Measurements from ENCODE around the gene ADD1. TPM values are rescaled to one million over a fixed set of nuclear protein-coding genes. Genes with fewer than 3 reads are reported as not detected.
A peak's percentile ranks its signal among the peaks of the same experiment; 100 is the strongest.
"Not testable (repeated sequence)": the region's sequence is repeated elsewhere in the genome, so short reads cannot be mapped to it uniquely, and the experiment has no call there.

ADD1 gene
- total RNA-seq, 1 donor from 2014 or later: 213 TPM

GRCh38 chr4:2949782-2950125 is 106.1 kb downstream of the ADD1 start:
- intact Hi-C loops (cut with DNase I): no loop called here
- no peak for DNase-seq (ENCODE audit: low spot score)

GRCh38 chr4:2950221-2950989 is 106.8 kb downstream of the ADD1 start:
- DNase-seq (ENCODE audit: low spot score): no peak
- intact Hi-C loops (cut with DNase I): no loop called here

- intact Hi-C loops (cut with DNase I): no loop called here
- DNase-seq (ENCODE audit: low spot score): no peak
Observed at GRCh38 chr4:2953496-2953895, 109.9 kb downstream of the ADD1 start.

GRCh38 chr4:2954358-2955185 is 110.9 kb downstream of the ADD1 start:
- intact Hi-C loops (cut with DNase I): no loop called here
- DNase-seq (ENCODE audit: low spot score): no peak

- DNase-seq (ENCODE audit: low spot score); intact Hi-C loops (cut with DNase I): not testable (repeated sequence)
Observed at GRCh38 chr4:2955186-2956044, 111.8 kb downstream of the ADD1 start.

GRCh38 chr4:2958446-2958845 is 114.8 kb downstream of the ADD1 start:
- intact Hi-C loops (cut with DNase I): no loop called here

GRCh38 chr4:2960450-2960849 is 116.8 kb downstream of the ADD1 start:
- intact Hi-C loops (cut with DNase I): loop anchor here (5.0 to 10.0 kb wide), 2 partner anchors 426 to 543 kb away; partner anchors contain the start of genes CFAP99, FAM193A and ZFYVE28

More at GRCh38 chr4:2958446-2958845, 114.8 kb downstream of the ADD1 start:
- DNase-seq (ENCODE audit: low spot score): no peak

GRCh38 chr4:2961421-2961810 is 117.8 kb downstream of the ADD1 start:
- DNase-seq (ENCODE audit: low spot score): no peak
- intact Hi-C loops (cut with DNase I): loop anchor here (5.0 to 10.0 kb wide), 2 partner anchors 427 to 544 kb away; partner anchors contain the start of genes CFAP99, FAM193A and ZFYVE28

More at GRCh38 chr4:2960450-2960849, 116.8 kb downstream of the ADD1 start:
- DNase-seq (ENCODE audit: low spot score): not testable (repeated sequence)

- intact Hi-C loops (cut with DNase I): loop anchor here (5.0 to 10.0 kb wide), 2 partner anchors 427 to 545 kb away; partner anchors contain the start of genes CFAP99, FAM193A and ZFYVE28
- DNase-seq (ENCODE audit: low spot score): no peak
Observed at GRCh38 chr4:2961811-2962441, 118.3 kb downstream of the ADD1 start.

- DNase-seq (ENCODE audit: low spot score): no peak
- intact Hi-C loops (cut with DNase I): loop anchor here (5.0 to 10.0 kb wide), 2 partner anchors 428 to 545 kb away; partner anchors contain the start of genes CFAP99, FAM193A and ZFYVE28
Observed at GRCh38 chr4:2962614-2963174, 119.0 kb downstream of the ADD1 start.

- DNase-seq (ENCODE audit: low spot score): peak; percentile 99
- intact Hi-C loops (cut with DNase I): loop anchor here (5.0 to 10.0 kb wide), 2 partner anchors 429 to 546 kb away; partner anchors contain the start of genes CFAP99, FAM193A and ZFYVE28
Observed at GRCh38 chr4:2963175-2963965, 119.7 kb downstream of the ADD1 start, which contains the start of the genes GRK4 and NOP14. Gene GRK4 (plus strand): TSS chr4:2963571. CDS start chr4:2964071, 500 bp downstream. Gene NOP14 (minus strand): TSS chr4:2963406. CDS start chr4:2963319, 87 bp downstream.

GRCh38 chr4:2963966-2964471 is 120.4 kb downstream of the ADD1 start:
- intact Hi-C loops (cut with DNase I): loop anchor here (5.0 to 10.0 kb wide), 2 partner anchors 429 to 547 kb away; partner anchors contain the start of genes CFAP99, FAM193A and ZFYVE28
- no peak for DNase-seq (ENCODE audit: low spot score)

- DNase-seq (ENCODE audit: low spot score): no peak
- intact Hi-C loops (cut with DNase I): loop anchor here (5.0 to 10.0 kb wide), 2 partner anchors 430 to 547 kb away; partner anchors contain the start of genes CFAP99, FAM193A and ZFYVE28
Observed at GRCh38 chr4:2964706-2965258, 121.1 kb downstream of the ADD1 start.

GRCh38 chr4:2965262-2965661 is 121.6 kb downstream of the ADD1 start:
- no peak for DNase-seq (ENCODE audit: low spot score)
- intact Hi-C loops (cut with DNase I): loop anchor here (10.0 kb wide), 1 partner anchor 430 kb away; the partner anchor contains the start of gene FAM193A

- intact Hi-C loops (cut with DNase I): loop anchor here (10.0 kb wide), 1 partner anchor 434 kb away; the partner anchor contains the start of gene FAM193A
- DNase-seq (ENCODE audit: low spot score): no peak
Observed at GRCh38 chr4:2968381-2968780, 124.7 kb downstream of the ADD1 start.

GRCh38 chr4:2971275-2971674 is 127.6 kb downstream of the ADD1 start:
- intact Hi-C loops (cut with DNase I): no loop called here
- no peak for DNase-seq (ENCODE audit: low spot score)
